Endothelial cell of umbilical vein (primary cell): ENCODE data around the gene FAM204A. TPM values are rescaled to one million over a fixed set of nuclear protein-coding genes. Genes with fewer than 3 reads are reported as not detected.

Source experiments
- BruUV-seq: library from RNA; stranded (reverse); fragments of 400-500 nt; replicated peaks from 2 replicates; lab custom pipeline; 2021; lab: Mats Ljungman, UMichigan
- CTCF ChIA-PET: fragments of 300-600, 350-600 bp; sonication (Branson Sonifier 250); formaldehyde crosslinking; loops from one replicate; lab custom pipeline; 2021; ENCODE audit warnings: antibody characterized with exemption, inconsistent platforms; lab: Charles Lee
- POLR2A ChIA-PET: fragments of 300-600, 350-600 bp; sonication (Branson Sonifier 250); formaldehyde crosslinking; loops from one replicate; lab custom pipeline; 2021; ENCODE audit warnings: antibody characterized with exemption, inconsistent platforms; lab: Charles Lee
- DNase-seq: peaks from one replicate; pipeline ENCODE4 v3.0.0-alpha.2; 2011; ENCODE audit warnings: low read depth, low spot score
- FAIRE-seq: peaks from 2 replicates; lab custom pipeline; 2011; peaks lifted over from hg19 to GRCh38; lab: Jason Lieb, UNC
- H2AFZ ChIP-seq: 2 replicates; pipeline ENCODE4 v1.6.0; 2012; ENCODE audit warnings: low read depth, low read length, control low read depth, inconsistent platforms
- H3K27ac ChIP-seq: 2 replicates; pipeline ENCODE4 v1.5.1; 2011; ENCODE audit warnings: low read depth, mild to moderate bottlenecking, control low read depth, low read length, moderate library complexity; ENCODE audit not compliant: insufficient read depth
- H3K27me3 ChIP-seq, 2 experiments: 2 replicates each; pipeline versions ENCODE4 v1.6.0 to v1.6.1; 2011; ENCODE audit warnings: low read length in 2 of 2, mixed read lengths in 1 of 2; ENCODE audit not compliant: control insufficient read depth in 2 of 2, insufficient read depth in 2 of 2
- H3K36me3 ChIP-seq, 2 experiments: 2 replicates in 1 of 2; 3 replicates in 1 of 2; pipeline ENCODE4 v1.5.1; 2011; ENCODE audit warnings: low read length in 2 of 2, mild to moderate bottlenecking in 1 of 2, moderate library complexity in 1 of 2; ENCODE audit not compliant: control insufficient read depth in 2 of 2, insufficient read depth in 2 of 2; ENCODE audit errors: extremely low read depth in 1 of 2
- H3K4me1 ChIP-seq: 3 replicates; pipeline ENCODE4 v1.5.1; 2011; ENCODE audit warnings: mild to moderate bottlenecking, low read length; ENCODE audit not compliant: control insufficient read depth, insufficient read depth; ENCODE audit errors: extremely low read depth
- H3K4me2 ChIP-seq: 2 replicates; pipeline ENCODE4 v1.6.1; 2011; ENCODE audit warnings: low read length, control low read depth, mixed read lengths; ENCODE audit not compliant: insufficient read depth
- H3K4me3 ChIP-seq, 3 experiments: fragments of 200-600 bp in 1 of 3; sonication (generic), shearing (Covaris generic) in 1 of 3; replicated peaks in 1 of 3; 2 replicates each; pipeline ENCODE4 v1.5.1; 2011 to 2016; ENCODE audit warnings: control low read depth in 3 of 3, low read length in 3 of 3, mild to moderate bottlenecking in 2 of 3, inconsistent platforms in 1 of 3, low read depth in 1 of 3, moderate library complexity in 1 of 3; ENCODE audit not compliant: insufficient read depth in 1 of 3
- H3K79me2 ChIP-seq: 2 replicates; pipeline ENCODE4 v1.6.0; 2012; ENCODE audit warnings: low read length, inconsistent platforms; ENCODE audit not compliant: control insufficient read depth, insufficient read depth
- H3K9ac ChIP-seq: replicated peaks from 2 replicates; pipeline ENCODE3; 2011; ENCODE audit warnings: low read length, control low read depth; ENCODE audit not compliant: insufficient read depth; ENCODE audit errors: extremely low read depth
- H3K9me1 ChIP-seq: replicated peaks from 3 replicates; pipeline ENCODE4 v1.6.0; 2011; ENCODE audit warnings: mild to moderate bottlenecking, low read length; ENCODE audit not compliant: control insufficient read depth, insufficient read depth; ENCODE audit errors: extremely low read depth
- H3K9me3 ChIP-seq: replicated peaks from 2 replicates; pipeline ENCODE4 v1.5.1; 2012; ENCODE audit warnings: low read length, inconsistent platforms; ENCODE audit not compliant: control insufficient read depth, insufficient read depth
- H4K20me1 ChIP-seq: replicated peaks from 2 replicates; pipeline ENCODE3; 2011; ENCODE audit warnings: mild to moderate bottlenecking, low read length; ENCODE audit not compliant: control insufficient read depth, insufficient read depth; ENCODE audit errors: extremely low read depth
- CTCF ChIP-seq, 2 donors: IDR thresholded peaks; 1 replicate in 1 of 2; 2 replicates in 1 of 2; pipeline ENCODE4 v1.5.1; 2011; ENCODE audit warnings: low read length in 2 of 2, mild to moderate bottlenecking in 2 of 2, moderate library complexity in 2 of 2, control low read depth in 1 of 2, inconsistent platforms in 1 of 2, low read depth in 1 of 2; ENCODE audit not compliant: insufficient read depth in 1 of 2; ENCODE audit errors: extremely low read depth in 1 of 2
- EZH2 ChIP-seq: IDR thresholded peaks from 2 replicates; pipeline ENCODE4 v1.6.1; 2012; ENCODE audit warnings: borderline replicate concordance, low read depth, mild to moderate bottlenecking, moderate library complexity, low read length, inconsistent platforms; ENCODE audit not compliant: severe bottlenecking
- GATA2 ChIP-seq: IDR thresholded peaks from 2 replicates; pipeline ENCODE4 v1.7.0; 2011; ENCODE audit warnings: low read depth, mild to moderate bottlenecking, moderate library complexity, mixed read lengths, low read length; ENCODE audit not compliant: insufficient read length, insufficient read depth
- dilution Hi-C: fragments of 300-500 bp; cut with MboI; formaldehyde crosslinking; loops from one replicate; pipeline ENCODE4 v1.15.0; 2019; ENCODE audit warnings: low sequenced_read_pairs; ENCODE audit not compliant: extremely low pct_ligation_motif_present
- intact Hi-C: fragments of 100-400 bp; cut with micrococcal nuclease; formaldehyde crosslinking; loops from one replicate; pipeline ENCODE4 v1.10.0; 2022
- polyA plus RNA-seq, 4 experiments: library from polyadenylated mRNA; depleted of rRNA in 3 of 4; stranded (reverse) in 3 of 4; unstranded in 1 of 4; fragments of >200 nt; gene quantifications; 2 replicates each; pipeline versions ENCODE4 v1.2.1 to v1.2.3, GENCODE V29; 2011 to 2012; ENCODE audit warnings: missing spikeins in 1 of 4
- total RNA-seq: library from RNA; stranded (reverse); gene quantifications from 2 replicates; pipeline ENCODE4 v1.2.3, GENCODE V29; 2021

FAM204A gene
- total and polyA plus RNA-seq, 2 donors (not counting 3 experiments of a cell fraction or from before 2014, with no cell fraction given) = 11.1 to 73.7 TPM

- intact Hi-C loops = loop anchor here (10.0 kb wide), 1 partner anchor 406 kb away; the partner anchor contains the start of gene CACUL1
These were observed 7.1 kb upstream of the FAM204A start for GRCh38 chr10:118349235-118349634.

More at GRCh38 chr10:118349235-118349634, 7.1 kb upstream of the FAM204A start:
- Histone ChIP-seq H3K79me2 (no peaks in the 10 kb centered on the region), H3K4me3 (no peak overlapping the region), H3K9ac (no peak overlapping the region), H3K36me3 (no peaks in the 10 kb centered on the region), H3K27me3 (peaks cover 2 to 8% of the 10 kb centered on the region in 2 experiments), H3K27ac (no peak overlapping the region), H3K4me2 (no peak overlapping the region), H3K9me3 (no peaks in the 10 kb centered on the region), H3K4me1 (no peaks in the 10 kb centered on the region), H2AFZ (no peak overlapping the region), H4K20me1 (no peaks in the 10 kb centered on the region), H3K9me1 (no peaks in the 10 kb centered on the region)
- dilution Hi-C loops = no loop called here
- ChIA-PET CTCF (no interaction called here), POLR2A (no interaction called here)
- BruUV-seq = no TSS peak
- DNase-seq (no peak), FAIRE-seq (no peak)
- TF ChIP-seq CTCF (IDR thresholded peaks at IDR 0.05; ENCODE audit: extremely low read depth in 1 of 2, insufficient read depth in 1 of 2, low read depth in 1 of 2, low read length in 2 of 2) (no peak), EZH2 (no peak), GATA2 (no peak)
